Glomerular endothelial cell (primary cell): ENCODE measurements around the gene ZBTB39. TPM values are rescaled to one million over a fixed set of nuclear protein-coding genes. Genes with fewer than 3 reads are reported as not detected.

Experiments
- DNase-seq: peaks from one replicate; pipeline ENCODE4 v3.0.0-alpha.2; 2011; ENCODE audit warnings: low read depth, low spot score; ENCODE audit errors: extremely low read depth
- total RNA-seq: library from RNA; depleted of rRNA; stranded (reverse); fragments of >200 nt; gene quantifications from 2 replicates; pipeline ENCODE4 v1.2.3, GENCODE V29; 2015

ZBTB39 gene
- total RNA-seq, 1 donor from 2014 or later = 8.0 TPM

DNA sequence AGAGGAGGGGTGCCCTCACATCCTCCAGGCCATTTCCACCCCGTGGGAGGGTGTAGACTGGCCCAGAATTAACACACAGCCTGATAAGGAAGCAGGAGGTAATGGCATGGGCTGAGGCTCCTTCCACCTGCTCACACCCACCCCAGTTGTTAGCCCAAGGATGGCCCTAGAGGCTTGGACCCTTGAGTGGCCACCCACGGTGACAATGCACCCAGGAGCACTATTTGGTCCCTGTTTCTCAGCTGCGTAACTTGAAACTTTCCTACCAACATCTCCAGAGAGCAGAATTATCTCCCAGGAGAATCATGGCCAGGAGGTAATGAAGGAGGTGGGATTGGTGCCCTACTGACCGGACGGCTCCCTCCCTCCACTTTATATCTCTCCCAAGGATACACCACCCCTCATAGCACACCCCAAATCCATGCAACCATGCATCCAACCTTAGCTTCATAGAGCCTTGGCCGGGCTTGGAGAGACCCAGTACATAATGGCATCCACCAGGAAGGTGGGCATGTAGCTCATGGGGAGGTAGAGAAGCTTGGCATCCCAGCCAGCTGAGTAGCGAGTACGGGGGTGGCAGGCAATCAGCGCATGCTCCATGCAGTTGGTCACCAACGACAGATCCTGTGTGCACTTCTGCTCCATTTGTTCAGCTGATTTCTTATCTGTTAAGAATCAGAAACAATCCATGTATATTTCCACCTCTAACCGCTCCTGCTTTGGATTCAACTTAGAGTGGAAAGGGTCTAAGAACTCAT, 54.6 kb downstream of the ZBTB39 start:
- DNase-seq = no peak

DNA sequence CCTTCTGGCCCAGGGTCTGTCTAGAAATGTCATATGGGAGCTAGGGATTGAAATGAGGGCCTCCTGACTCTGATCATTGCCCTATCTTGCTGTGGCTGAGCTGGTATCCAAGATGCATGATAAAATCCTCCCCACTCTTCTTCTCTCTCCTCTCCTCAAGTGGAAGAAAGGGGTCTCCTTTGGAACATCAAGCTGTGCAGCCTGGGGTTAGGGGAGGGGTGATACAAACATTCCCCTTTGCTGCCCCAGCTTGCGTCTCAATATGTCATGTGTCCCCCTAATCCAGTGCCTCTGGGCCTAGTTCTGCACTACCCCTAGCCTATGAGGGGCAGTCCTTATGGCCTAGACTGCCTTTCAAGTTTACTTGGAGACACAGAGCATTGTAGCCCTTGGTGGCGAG, 57.5 kb downstream of the ZBTB39 start:
- no peak for DNase-seq

Other genes starting within 250 kb of the ZBTB39 start
- not detected in 2 replicates for gene HSD17B6, start 243.2 kb downstream of the ZBTB39 start, total RNA-seq
- not detected in 2 replicates for gene SDR9C7, start 72.1 kb downstream of the ZBTB39 start, total RNA-seq
- 0.05 TPM in 1 of 2 replicates, not detected in the other for gene RDH16, start 48.9 kb downstream of the ZBTB39 start, total RNA-seq
- not detected in 2 replicates for gene TAC3, start 10.0 kb upstream of the ZBTB39 start, total RNA-seq
- not detected in 2 replicates for gene MYO1A, start 43.6 kb upstream of the ZBTB39 start, total RNA-seq
- gene NEMP1, start 72.2 kb upstream of the ZBTB39 start, total RNA-seq = 7.9 and 8.0 TPM in 2 replicates
- gene NAB2, start 82.6 kb upstream of the ZBTB39 start, total RNA-seq = 16.4 and 17.2 TPM in 2 replicates
- 91.2 and 108 TPM in 2 replicates for gene STAT6, start 104.8 kb upstream of the ZBTB39 start, total RNA-seq
- 12.4 and 21.4 TPM in 2 replicates for gene LRP1, start 121.9 kb upstream of the ZBTB39 start, total RNA-seq
- not detected in 2 replicates for gene LRP1-AS, start 141.1 kb upstream of the ZBTB39 start, total RNA-seq
- 0.05 and 2.5 TPM in 2 replicates for gene NXPH4, start 210.2 kb upstream of the ZBTB39 start, total RNA-seq
- 64.0 and 92.2 TPM in 2 replicates for gene SHMT2, start 223.2 kb upstream of the ZBTB39 start, total RNA-seq
- 0.18 and 0.58 TPM in 2 replicates for gene STAC3, start 244.6 kb upstream of the ZBTB39 start, total RNA-seq